ENCODE results near the gene HPN.

- TF ChIP-seq POLR2A (IDR thresholded peaks at IDR 0.05; ENCODE audit: low read depth, low read length), result no peak
- TF ChIP-seq ATF2 (IDR thresholded peaks at IDR 0.05; ENCODE audit: low read length), result no peak
- TF ChIP-seq GABPA (IDR thresholded peaks at IDR 0.05; ENCODE audit: low read depth), result no peak
- TF ChIP-seq CTCF (IDR thresholded peaks at IDR 0.05 in 2 of 3, conservative IDR thresholded peaks at IDR 0.05 in 1 of 3; ENCODE audit: control insufficient read depth in 2 of 3, extremely low read depth in 1 of 3, insufficient read depth in 1 of 3, low read depth in 3 of 3, low read length in 3 of 3), result no peak
- TF ChIP-seq SMC3 (IDR thresholded peaks at IDR 0.05; ENCODE audit: borderline replicate concordance, low read length), result no peak
Observed at GRCh38 chr19:35053667-35054293, 12.3 kb downstream of the HPN start.
